AG04450 (cell line): ENCODE data around the gene TFPI2. TPM values are rescaled to one million over a fixed set of nuclear protein-coding genes. Genes with fewer than 3 reads are reported as not detected.

Experiments used
- CTCF ChIA-PET: fragments of 300-600, 350-600 bp; formaldehyde crosslinking; extraction: SDS; loops from one replicate; lab custom pipeline; 2022; ENCODE audit warnings: antibody characterized with exemption, inconsistent platforms; lab: Charles Lee
- POLR2A ChIA-PET: fragments of 350-600 bp; formaldehyde crosslinking; extraction: SDS; loops from one replicate; lab custom pipeline; 2021; ENCODE audit warnings: antibody characterized with exemption, inconsistent platforms; lab: Yijun Ruan, JAX
- DNase-seq: peaks from one replicate; pipeline ENCODE4 v3.0.0-alpha.2; 2011; ENCODE audit warnings: low read depth, low spot score
- H3K27ac ChIP-seq: one replicate; pipeline ENCODE4 v1.5.1; 2012; ENCODE audit warnings: low read depth, low read length, control low read depth
- H3K27me3 ChIP-seq: one replicate; pipeline ENCODE4 v1.6.0; 2012; ENCODE audit warnings: low read length; ENCODE audit not compliant: control insufficient read depth, insufficient read depth
- H3K4me3 ChIP-seq: 2 replicates; pipeline ENCODE4 v1.5.1; 2011; ENCODE audit warnings: mild to moderate bottlenecking, low read depth, low read length, control low read depth
- H3K9me3 ChIP-seq: 2 replicates; pipeline ENCODE4 v1.5.1; 2012; ENCODE audit warnings: low read length; ENCODE audit not compliant: control insufficient read depth, insufficient read depth
- CTCF ChIP-seq: IDR thresholded peaks from 2 replicates; pipeline ENCODE4 v1.5.1; 2011; ENCODE audit warnings: low read depth, low read length, control low read depth, inconsistent platforms
- polyA plus RNA-seq: library from polyadenylated mRNA; depleted of rRNA; stranded (reverse); fragments of >200 nt; gene quantifications from 2 replicates; pipeline ENCODE4 v1.2.3, GENCODE V29; 2011; rRNA removed
- small RNA-seq: library from RNA; depleted of rRNA; stranded (forward); fragments of <200 nt; gene quantifications from one replicate; pipeline ENCODE3, GENCODE V24; 2012; ENCODE audit warnings: low read depth; ENCODE audit not compliant: insufficient read length

TFPI2 gene
- polyA plus RNA-seq, 1 experiment, result 31.0 TPM

- DNase-seq, result no peak
- POLR2A ChIA-PET, result no interaction called here
- CTCF ChIA-PET, result no interaction called here
- H3K27ac ChIP-seq, result no peak overlapping the region
- no peaks in the 10 kb centered on the region for H3K9me3 ChIP-seq
- no peak for TF ChIP-seq CTCF
- H3K27me3 ChIP-seq, result no peaks in the 10 kb centered on the region
- no peak overlapping the region for H3K4me3 ChIP-seq
These were observed 54.9 kb downstream of the TFPI2 start for GRCh38 chr7:93835702-93836101.

Small RNA genes within 50 kb of the gene (small RNA-seq; reads per million reads assigned to genes)
- not detected for gene AC002076.2

Other genes with a start within 250 kb of the TFPI2 start
- gene GNGT1, start 15.8 kb upstream of the TFPI2 start, polyA plus RNA-seq, result not detected in 2 replicates
- 13.8 and 19.7 TPM in 2 replicates for gene GNG11, start 31.0 kb upstream of the TFPI2 start, polyA plus RNA-seq
- gene BET1, start 113.6 kb upstream of the TFPI2 start, polyA plus RNA-seq, result 37.3 and 53.9 TPM in 2 replicates